Activated CD4-positive, alpha-beta memory T cell treated with anti-CD3 and anti-CD28 coated beads for 36 hours (primary cell): ENCODE data around the gene NPL. TPM values are rescaled to one million over a fixed set of nuclear protein-coding genes. Genes with fewer than 3 reads are reported as not detected.

ENCODE experiments used
- total RNA-seq, 2 experiments: library from RNA; stranded (reverse); gene quantifications; one replicate each; pipeline ENCODE4 v1.2.3, GENCODE V29; 2021

NPL gene
- total RNA-seq, 2 experiments from 2014 or later, result 3.8 to 7.8 TPM

Other genes starting within 250 kb of the NPL start
- gene RNASEL, start 200.5 kb upstream of the NPL start, total RNA-seq, result 1 to 10 TPM; 4.5 TPM
- 10 to 100 TPM; 49.8 to 51.9 TPM for gene RGS16, start 185.4 kb upstream of the NPL start, total RNA-seq
- under 1 TPM in 1 of 2 experiments, not detected in 1; 0.05 TPM for gene RGS8, start 105.2 kb upstream of the NPL start, total RNA-seq
- gene DHX9, start 49.6 kb downstream of the NPL start, total RNA-seq, result 100 to 1,000 TPM; 212 to 215 TPM
- gene SHCBP1L, start 163.4 kb downstream of the NPL start, total RNA-seq, result not detected
- gene LAMC1, start 233.6 kb downstream of the NPL start, total RNA-seq, result under 1 TPM; 0.19 to 0.22 TPM